ENCODE data around the gene ZNF217. TPM values are rescaled to one million over a fixed set of nuclear protein-coding genes. Genes with fewer than 3 reads are reported as not detected.

The ZNF217 gene
- total and polyA plus RNA-seq, 9 of the 15 experiments (the other 6 are each of a cell fraction or from before 2014, with no cell fraction given): 3.0 to 41.8 (median 16.8) TPM

- TF ChIP-seq, protein P1, sequence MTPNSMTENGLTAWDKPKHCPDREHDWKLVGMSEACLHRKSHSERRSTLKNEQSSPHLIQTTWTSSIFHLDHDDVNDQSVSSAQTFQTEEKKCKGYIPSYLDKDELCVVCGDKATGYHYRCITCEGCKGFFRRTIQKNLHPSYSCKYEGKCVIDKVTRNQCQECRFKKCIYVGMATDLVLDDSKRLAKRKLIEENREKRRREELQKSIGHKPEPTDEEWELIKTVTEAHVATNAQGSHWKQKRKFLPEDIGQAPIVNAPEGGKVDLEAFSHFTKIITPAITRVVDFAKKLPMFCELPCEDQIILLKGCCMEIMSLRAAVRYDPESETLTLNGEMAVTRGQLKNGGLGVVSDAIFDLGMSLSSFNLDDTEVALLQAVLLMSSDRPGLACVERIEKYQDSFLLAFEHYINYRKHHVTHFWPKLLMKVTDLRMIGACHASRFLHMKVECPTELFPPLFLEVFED (CRISPR knock-in tag; conservative IDR thresholded peaks at IDR 0.05): no peak
- no peak for TF ChIP-seq ELK1 (CRISPR knock-in tag; IDR thresholded peaks at IDR 0.05)
- no peak for TF ChIP-seq ZFP1 (CRISPR knock-in tag; IDR thresholded peaks at IDR 0.05)
- TF ChIP-seq ZNF507 (tag; conservative IDR thresholded peaks at IDR 0.05): no peak
- no peak for TF ChIP-seq RCOR1 (IDR thresholded peaks at IDR 0.05; ENCODE audit: borderline replicate concordance in 1 of 2, low read depth in 2 of 2, low read length in 2 of 2)
- no peak for TF ChIP-seq U2AF1 (optimal IDR thresholded peaks at IDR 0.05; ENCODE audit: low read depth, low read length)
- TF ChIP-seq SAFB (IDR thresholded peaks at IDR 0.05; ENCODE audit: borderline replicate concordance, low read depth, low read length): no peak
- no peak for TF ChIP-seq HSF4 (CRISPR knock-in tag; IDR thresholded peaks at IDR 0.05; ENCODE audit: borderline replicate concordance)
- no peak for TF ChIP-seq POLR2B (IDR thresholded peaks at IDR 0.05; ENCODE audit: low read depth, partially characterized antibody)
- no peak for TF ChIP-seq RNF219 (CRISPR knock-in tag; IDR thresholded peaks at IDR 0.05)
- no peak for TF ChIP-seq TAF1 (IDR thresholded peaks at IDR 0.05; ENCODE audit: control insufficient read depth, extremely low read depth, insufficient read depth, low read length, severe bottlenecking)
- no peak for TF ChIP-seq SNIP1 (IDR thresholded peaks at IDR 0.05; ENCODE audit: low read depth)
- no peak for TF ChIP-seq XRCC4 (IDR thresholded peaks at IDR 0.05; ENCODE audit: extremely low read depth, insufficient read depth, insufficient read length)
- TF ChIP-seq PTBP1 (IDR thresholded peaks at IDR 0.05; ENCODE audit: low read depth, low read length): no peak
- TF ChIP-seq ZNF77 (CRISPR knock-in tag; IDR thresholded peaks at IDR 0.05): no peak
- TF ChIP-seq ZNF311 (CRISPR knock-in tag; IDR thresholded peaks at IDR 0.05): no peak
- TF ChIP-seq POLR2H (tag; IDR thresholded peaks at IDR 0.05; ENCODE audit: low read depth): no peak
- no peak for TF ChIP-seq CBFA2T2 (conservative IDR thresholded peaks at IDR 0.05)
- no peak for TF ChIP-seq CEBPB (tag; IDR thresholded peaks at IDR 0.05)
- no peak for TF ChIP-seq BDP1 (IDR thresholded peaks at IDR 0.05; ENCODE audit: insufficient read depth, insufficient read length)
- TF ChIP-seq, protein P2, sequence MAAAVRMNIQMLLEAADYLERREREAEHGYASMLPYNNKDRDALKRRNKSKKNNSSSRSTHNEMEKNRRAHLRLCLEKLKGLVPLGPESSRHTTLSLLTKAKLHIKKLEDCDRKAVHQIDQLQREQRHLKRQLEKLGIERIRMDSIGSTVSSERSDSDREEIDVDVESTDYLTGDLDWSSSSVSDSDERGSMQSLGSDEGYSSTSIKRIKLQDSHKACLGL (CRISPR knock-in tag; IDR thresholded peaks at IDR 0.05; ENCODE audit: borderline replicate concordance, poor library complexity, severe bottlenecking): no peak
- TF ChIP-seq, protein P3, sequence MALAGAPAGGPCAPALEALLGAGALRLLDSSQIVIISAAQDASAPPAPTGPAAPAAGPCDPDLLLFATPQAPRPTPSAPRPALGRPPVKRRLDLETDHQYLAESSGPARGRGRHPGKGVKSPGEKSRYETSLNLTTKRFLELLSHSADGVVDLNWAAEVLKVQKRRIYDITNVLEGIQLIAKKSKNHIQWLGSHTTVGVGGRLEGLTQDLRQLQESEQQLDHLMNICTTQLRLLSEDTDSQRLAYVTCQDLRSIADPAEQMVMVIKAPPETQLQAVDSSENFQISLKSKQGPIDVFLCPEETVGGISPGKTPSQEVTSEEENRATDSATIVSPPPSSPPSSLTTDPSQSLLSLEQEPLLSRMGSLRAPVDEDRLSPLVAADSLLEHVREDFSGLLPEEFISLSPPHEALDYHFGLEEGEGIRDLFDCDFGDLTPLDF (CRISPR knock-in tag; IDR thresholded peaks at IDR 0.05): no peak
Measured at GRCh38 chr20:53617791-53618489, 24.3 kb upstream of the ZNF217 start (continued).
